ENCODE results near the gene CEACAM1.
A peak's percentile ranks its signal among the peaks of the same experiment; 100 is the strongest.
"Not testable (repeated sequence)": the region's sequence is repeated elsewhere in the genome, so short reads cannot be mapped to it uniquely, and the experiment has no call there.

CEACAM1 gene

GRCh38 chr19:42547929-42548328, 19.6 kb upstream of the CEACAM1 start:
- DNase-seq = no peak

- no peak for DNase-seq
Observed at GRCh38 chr19:42546831-42547500, 18.7 kb upstream of the CEACAM1 start.

GRCh38 chr19:42544146-42544545, 15.9 kb upstream of the CEACAM1 start:
- DNase-seq = no peak

- DNase-seq = no peak
Observed at GRCh38 chr19:42542791-42543190, 14.5 kb upstream of the CEACAM1 start.

- no peak for DNase-seq
Observed at GRCh38 chr19:42540071-42540553, 11.8 kb upstream of the CEACAM1 start.

GRCh38 chr19:42538841-42539709, 10.8 kb upstream of the CEACAM1 start:
- DNase-seq = no peak

GRCh38 chr19:42535276-42535675, 7.0 kb upstream of the CEACAM1 start:
- DNase-seq = not testable (repeated sequence)

- DNase-seq = no peak
Observed at GRCh38 chr19:42534391-42534790, 6.1 kb upstream of the CEACAM1 start.

GRCh38 chr19:42532891-42533290, 4.6 kb upstream of the CEACAM1 start:
- no peak for DNase-seq

GRCh38 chr19:42531313-42531712, 3.0 kb upstream of the CEACAM1 start:
- DNase-seq = no peak

- peak; percentile 36 for DNase-seq
Observed at GRCh38 chr19:42529248-42529764, 1.0 kb upstream of the CEACAM1 start.

GRCh38 chr19:42524943-42525342, 3.3 kb downstream of the CEACAM1 start:
- DNase-seq = no peak

- no peak for DNase-seq
Observed at GRCh38 chr19:42524250-42524649, 4.0 kb downstream of the CEACAM1 start.

- not testable (repeated sequence) for DNase-seq
Observed at GRCh38 chr19:42522262-42522661, 6.0 kb downstream of the CEACAM1 start.

GRCh38 chr19:42521346-42522030, 6.8 kb downstream of the CEACAM1 start:
- DNase-seq = no peak

GRCh38 chr19:42519108-42519507, 9.2 kb downstream of the CEACAM1 start:
- no peak for DNase-seq

- no peak for DNase-seq
Observed at GRCh38 chr19:42516771-42517170, 11.5 kb downstream of the CEACAM1 start.

GRCh38 chr19:42515241-42515832, 12.9 kb downstream of the CEACAM1 start:
- no peak for DNase-seq

GRCh38 chr19:42514449-42514848, 13.8 kb downstream of the CEACAM1 start:
- DNase-seq = no peak

- no peak for DNase-seq
Observed at GRCh38 chr19:42512743-42513304, 15.5 kb downstream of the CEACAM1 start.

- no peak for DNase-seq
Observed at GRCh38 chr19:42512130-42512636, 16.1 kb downstream of the CEACAM1 start.

GRCh38 chr19:42511340-42511739, 16.9 kb downstream of the CEACAM1 start:
- DNase-seq = no peak
